GM21619 (cell line): ENCODE measurements around the gene PRRT4.

Experiments
- ATAC-seq: cut with Tn5 transposase; IDR thresholded peaks from one replicate; pipeline ENCODE4 v1.9.1; 2021; ENCODE audit not compliant: unreplicated experiment

PRRT4 gene

GRCh38 chr7:128396357-128396756 lies 34.9 kb upstream of the PRRT4 start:
- no peak for ATAC-seq

GRCh38 chr7:128395748-128396147 lies 34.3 kb upstream of the PRRT4 start:
- ATAC-seq, result no peak

- no peak for ATAC-seq
Observed at GRCh38 chr7:128394904-128395496, 33.5 kb upstream of the PRRT4 start.

GRCh38 chr7:128393526-128394330 lies 32.2 kb upstream of the PRRT4 start:
- no peak for ATAC-seq

- no peak for ATAC-seq
Observed at GRCh38 chr7:128392446-128393327, 31.2 kb upstream of the PRRT4 start.

GRCh38 chr7:128391805-128392204 lies 30.3 kb upstream of the PRRT4 start:
- no peak for ATAC-seq

- ATAC-seq, result no peak
Observed at GRCh38 chr7:128390871-128391565, 29.5 kb upstream of the PRRT4 start.

- no peak for ATAC-seq
Observed at GRCh38 chr7:128389618-128390329, 28.3 kb upstream of the PRRT4 start.

GRCh38 chr7:128389085-128389617 lies 27.7 kb upstream of the PRRT4 start:
- ATAC-seq, result no peak

GRCh38 chr7:128388145-128388485 lies 26.6 kb upstream of the PRRT4 start:
- ATAC-seq, result no peak

- ATAC-seq, result no peak
Observed at GRCh38 chr7:128387216-128388144, 26.0 kb upstream of the PRRT4 start.

- ATAC-seq, result no peak
Observed at GRCh38 chr7:128385988-128386925, 24.8 kb upstream of the PRRT4 start.

GRCh38 chr7:128384726-128385125 lies 23.2 kb upstream of the PRRT4 start:
- ATAC-seq, result no peak

GRCh38 chr7:128383776-128384175 lies 22.3 kb upstream of the PRRT4 start:
- no peak for ATAC-seq

GRCh38 chr7:128381161-128381821 lies 19.8 kb upstream of the PRRT4 start:
- ATAC-seq, result no peak

GRCh38 chr7:128380483-128381106 lies 19.1 kb upstream of the PRRT4 start:
- ATAC-seq, result no peak

GRCh38 chr7:128379900-128380479 lies 18.5 kb upstream of the PRRT4 start:
- no peak for ATAC-seq
